Esophagus muscularis mucosa (tissue), 4 donors: ENCODE measurements around the gene SPDYE6. TPM values are rescaled to one million over a fixed set of nuclear protein-coding genes. Genes with fewer than 3 reads are reported as not detected.
A peak's percentile ranks its signal among the peaks of the same experiment; 100 is the strongest.
"Not testable (repeated sequence)": the region's sequence is repeated elsewhere in the genome, so short reads cannot be mapped to it uniquely, and the experiment has no call there.

Source experiments
- DNase-seq: peaks from one replicate; pipeline ENCODE4 v3.0.0-alpha.2; 2017; ENCODE audit errors: extremely low spot score
- H3K27ac ChIP-seq, 4 donors: fragments of 200-600 bp; sonication (generic); replicated peaks in 1 of 4; 1 replicate in 3 of 4; 2 replicates in 1 of 4; pipeline ENCODE4 v1.5.1; 2016 to 2019; ENCODE audit warnings: mild to moderate bottlenecking in 1 of 4
- H3K27me3 ChIP-seq, 4 donors: fragments of 200-600 bp; sonication (generic); one replicate each; pipeline versions ENCODE4 v1.5.1 to v1.6.0; 2016 to 2019
- H3K36me3 ChIP-seq, 4 donors: fragments of 200-600 bp; sonication (generic); one replicate each; pipeline ENCODE4 v1.5.1; 2016 to 2019
- H3K4me1 ChIP-seq, 4 donors: fragments of 200-600 bp; sonication (generic); one replicate each; pipeline ENCODE4 v1.5.1; 2016 to 2019
- H3K4me3 ChIP-seq, 4 donors: fragments of 200-600 bp; sonication (generic); 1 replicate in 2 of 4; 2 replicates in 2 of 4; pipeline ENCODE4 v1.5.1; 2016 to 2019; ENCODE audit warnings: mild to moderate bottlenecking in 4 of 4, moderate library complexity in 1 of 4
- H3K9me3 ChIP-seq, 4 donors: fragments of 200-600 bp; sonication (generic); 1 replicate in 3 of 4; 2 replicates in 1 of 4; pipeline ENCODE4 v1.5.1; 2016 to 2019
- EP300 ChIP-seq: sonication (generic); formaldehyde crosslinking; IDR thresholded peaks from one replicate; pipeline ENCODE4 v1.6.1; 2017; ENCODE audit warnings: antibody characterized with exemption
- POLR2A ChIP-seq: fragments of 450-650 bp; IDR thresholded peaks from one replicate; pipeline ENCODE4 v1.6.1; 2017; ENCODE audit warnings: antibody characterized with exemption, moderate library complexity, mild to moderate bottlenecking, low read depth
- POLR2AphosphoS5 ChIP-seq, 2 donors: sonication (generic); formaldehyde crosslinking; IDR thresholded peaks; one replicate each; pipeline ENCODE4 v1.6.1; 2017; ENCODE audit warnings: antibody characterized with exemption in 2 of 2
- WGBS: methylation state at CpG from one replicate; pipeline ENCODE4 v1.1.5; 2018; 5-methylcytosine and 5-hydroxymethylcytosine counted together
- intact Hi-C: fragments of 100-400 bp; cut with DNase I; formaldehyde crosslinking; loops from one replicate; pipeline ENCODE4 v1.15.1; 2023
- total RNA-seq, 4 donors: library from RNA; depleted of rRNA; stranded (reverse); fragments of >200 nt; gene quantifications; one replicate each; pipeline versions ENCODE4 v1.1.0 to v1.2.1, GENCODE V29; 2016
- TF ChIP-seq, protein P1 (sequence below), 3 experiments: fragments of 200-600 bp in 2 of 3; fragments of 450-650 bp in 1 of 3; sonication (generic) in 2 of 3; IDR thresholded peaks; one replicate each; pipeline ENCODE4 v1.5.1; 2017 to 2019; ENCODE audit warnings: antibody characterized with exemption in 3 of 3, mild to moderate bottlenecking in 2 of 3, moderate library complexity in 1 of 3

The SPDYE6 gene
- total RNA-seq, 4 donors from 2014 or later, result not detected

DNA sequence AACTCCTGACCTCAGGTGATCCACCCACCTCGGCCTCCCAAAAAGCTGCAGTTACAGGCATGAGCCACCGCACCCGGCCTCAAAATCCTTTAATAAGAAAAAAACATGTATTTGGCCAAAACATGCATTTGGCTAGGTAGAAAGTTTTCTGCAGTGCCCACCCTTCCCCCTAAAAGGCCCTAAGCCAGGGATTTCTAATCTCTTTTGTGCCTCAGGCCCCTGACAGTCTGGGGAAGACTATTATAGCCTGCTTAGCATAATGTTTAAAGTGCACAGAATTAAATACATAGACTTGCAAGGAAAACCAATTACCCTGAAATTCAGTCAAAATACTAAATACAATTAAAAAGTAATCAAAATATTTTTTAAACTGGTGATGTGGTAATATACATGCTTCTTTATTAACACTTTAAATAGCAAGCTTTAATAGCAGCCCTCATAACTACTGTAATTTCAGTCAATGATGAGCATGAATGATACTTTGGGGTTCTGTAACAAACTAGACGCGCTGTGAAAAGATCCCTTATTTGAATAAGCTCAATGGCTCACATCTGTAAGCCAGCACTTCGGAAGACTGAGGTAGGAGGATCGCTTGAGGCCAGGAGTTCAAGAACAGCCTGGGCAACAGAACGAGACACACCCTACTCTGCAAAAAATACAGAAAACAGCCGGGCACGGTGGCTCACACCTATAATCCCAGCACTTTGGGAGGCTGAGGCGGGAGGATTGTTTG lies 29.9 kb downstream of the SPDYE6 start:
- Histone ChIP-seq H3K27me3 (peaks cover 0 to 49% (median 2%) of the 10 kb centered on the region in 4 donors), H3K27ac (no peak overlapping the region), H3K4me3 (no peak overlapping the region), H3K4me1 (peaks cover 0 to 5% (median 3%) of the 10 kb centered on the region in 4 donors), H3K36me3 (no peaks in the 10 kb centered on the region), H3K9me3 (no peaks in the 10 kb centered on the region)
- WGBS, result 89% methylated on average over 11 of the region's 11 CpGs
- DNase-seq, result no peak
- TF ChIP-seq POLR2AphosphoS5 (IDR thresholded peaks at IDR 0.05) (no peak), POLR2A (no peak), EP300 (no peak)
- TF ChIP-seq, protein P1, sequence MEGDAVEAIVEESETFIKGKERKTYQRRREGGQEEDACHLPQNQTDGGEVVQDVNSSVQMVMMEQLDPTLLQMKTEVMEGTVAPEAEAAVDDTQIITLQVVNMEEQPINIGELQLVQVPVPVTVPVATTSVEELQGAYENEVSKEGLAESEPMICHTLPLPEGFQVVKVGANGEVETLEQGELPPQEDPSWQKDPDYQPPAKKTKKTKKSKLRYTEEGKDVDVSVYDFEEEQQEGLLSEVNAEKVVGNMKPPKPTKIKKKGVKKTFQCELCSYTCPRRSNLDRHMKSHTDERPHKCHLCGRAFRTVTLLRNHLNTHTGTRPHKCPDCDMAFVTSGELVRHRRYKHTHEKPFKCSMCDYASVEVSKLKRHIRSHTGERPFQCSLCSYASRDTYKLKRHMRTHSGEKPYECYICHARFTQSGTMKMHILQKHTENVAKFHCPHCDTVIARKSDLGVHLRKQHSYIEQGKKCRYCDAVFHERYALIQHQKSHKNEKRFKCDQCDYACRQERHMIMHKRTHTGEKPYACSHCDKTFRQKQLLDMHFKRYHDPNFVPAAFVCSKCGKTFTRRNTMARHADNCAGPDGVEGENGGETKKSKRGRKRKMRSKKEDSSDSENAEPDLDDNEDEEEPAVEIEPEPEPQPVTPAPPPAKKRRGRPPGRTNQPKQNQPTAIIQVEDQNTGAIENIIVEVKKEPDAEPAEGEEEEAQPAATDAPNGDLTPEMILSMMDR (IDR thresholded peaks at IDR 0.05), result no peak
- intact Hi-C loops, result no loop called here

GRCh38 chr7:102325106-102325505 lies 31.1 kb downstream of the SPDYE6 start:
- 91% methylated on average over 11 of the region's 11 CpGs for WGBS
- H3K9me3 ChIP-seq, H3K27ac ChIP-seq, H3K4me3 ChIP-seq, intact Hi-C loops, H3K36me3 ChIP-seq, DNase-seq: not testable (repeated sequence)
- peaks cover 0 to 58% (median 4%) of the 10 kb centered on the region in 4 donors for H3K27me3 ChIP-seq
- H3K4me1 ChIP-seq, result peaks cover 0 to 16% (median 6%) of the 10 kb centered on the region in 4 donors

GRCh38 chr7:102323914-102324195 lies 32.4 kb downstream of the SPDYE6 start:
- Histone ChIP-seq H3K36me3 (no peaks in the 10 kb centered on the region), H3K4me1 (peaks cover 6 to 16% (median 10%) of the 10 kb centered on the region in 4 donors), H3K27me3 (peaks cover 0 to 59% (median 4%) of the 10 kb centered on the region in 4 donors), H3K4me3 (no peak overlapping the region), H3K27ac (no peak overlapping the region), H3K9me3 (no peaks in the 10 kb centered on the region)
- 98% methylated on average over 5 of the region's 5 CpGs for WGBS
- no peak for DNase-seq
- intact Hi-C loops, result no loop called here
- TF ChIP-seq, protein P1 (IDR thresholded peaks at IDR 0.05), result no peak
- TF ChIP-seq EP300 (no peak), POLR2AphosphoS5 (IDR thresholded peaks at IDR 0.05) (no peak), POLR2A (no peak)

- no peak for DNase-seq
- peaks cover 0 to 59% (median 4%) of the 10 kb centered on the region in 4 donors for H3K27me3 ChIP-seq
- no peaks in the 10 kb centered on the region for H3K9me3 ChIP-seq
- TF ChIP-seq EP300 (no peak), POLR2A (no peak), POLR2AphosphoS5 (IDR thresholded peaks at IDR 0.05) (no peak)
- TF ChIP-seq, protein P1 (IDR thresholded peaks at IDR 0.05), result no peak
- intact Hi-C loops, result no loop called here
- 72% methylated on average over 8 of the region's 8 CpGs for WGBS
- H3K27ac ChIP-seq, result no peak overlapping the region
- peaks cover 6 to 16% (median 10%) of the 10 kb centered on the region in 4 donors for H3K4me1 ChIP-seq
- no peak overlapping the region for H3K4me3 ChIP-seq
- H3K36me3 ChIP-seq, result peaks cover 0 to 4% (median 0%) of the 10 kb centered on the region in 4 donors
Observed at GRCh38 chr7:102322202-102322715, 34.0 kb downstream of the SPDYE6 start.

- Histone ChIP-seq H3K36me3 (peaks cover 0 to 5% (median 0%) of the 10 kb centered on the region in 4 donors), H3K27me3 (peaks cover 0 to 53% (median 2%) of the 10 kb centered on the region in 4 donors), H3K27ac (peak overlapping the region in 2 of 4 donors; percentile 23 to 44), H3K4me1 (peaks cover 6 to 16% (median 10%) of the 10 kb centered on the region in 4 donors), H3K9me3 (no peaks in the 10 kb centered on the region), H3K4me3 (peak overlapping the region in 1 of 4 donors; percentile 31)
- WGBS, result 77% methylated on average over 15 of the region's 73 CpGs
- DNase-seq, result no peak
- TF ChIP-seq, protein P1 (IDR thresholded peaks at IDR 0.05), result no peak
- TF ChIP-seq POLR2A, result no peak
- no peak for TF ChIP-seq POLR2AphosphoS5 (IDR thresholded peaks at IDR 0.05)
- no peak for TF ChIP-seq EP300
- intact Hi-C loops, result no loop called here
Observed at GRCh38 chr7:102321351-102322201, 34.7 kb downstream of the SPDYE6 start.
